Urinary bladder (tissue), 4 donors: ENCODE measurements around the gene CEP250. TPM values are rescaled to one million over a fixed set of nuclear protein-coding genes. Genes with fewer than 3 reads are reported as not detected.

Source experiments
- DNase-seq: peaks from one replicate; pipeline ENCODE4 v3.0.0-alpha.2; 2015; ENCODE audit errors: extremely low spot score
- H3K27ac ChIP-seq: one replicate; pipeline ENCODE4 v1.5.1; 2013; ENCODE audit warnings: low read depth, mild to moderate bottlenecking, moderate library complexity
- H3K36me3 ChIP-seq: one replicate; pipeline ENCODE4 v1.6.1; 2013; ENCODE audit warnings: mild to moderate bottlenecking, moderate library complexity; ENCODE audit not compliant: insufficient read depth
- H3K4me1 ChIP-seq: one replicate; pipeline ENCODE4 v1.6.1; 2013; ENCODE audit warnings: mild to moderate bottlenecking, moderate library complexity; ENCODE audit not compliant: insufficient read depth
- H3K4me3 ChIP-seq: one replicate; pipeline ENCODE4 v1.5.1; 2013; ENCODE audit warnings: low read depth, low read length
- WGBS: extraction: QIAGEN DNeasy Blood & Tissue Kit; methylation state at CpG from one replicate; pipeline ENCODE4 v1.1.7; 2013; 5-methylcytosine and 5-hydroxymethylcytosine counted together
- polyA plus RNA-seq: library from polyadenylated mRNA; stranded (reverse); fragments of 200-250 nt; gene quantifications from one replicate; pipeline ENCODE4 v1.2.3, GENCODE V29; 2013
- total RNA-seq: library from RNA; depleted of rRNA; stranded (reverse); fragments of >200 nt; gene quantifications from one replicate; pipeline ENCODE4 v1.2.3, GENCODE V29; 2014
- donor health status: healthy with polysubstance abuse.
- donor health status: healthy.

CEP250 gene
- total and polyA plus RNA-seq, 2 donors = 15.7 to 18.3 TPM

- peaks cover 5% of the 10 kb centered on the region for H3K36me3 ChIP-seq
- no peak overlapping the region for H3K27ac ChIP-seq
- WGBS = 81% methylated on average over 6 of the region's 6 CpGs
- no peak for DNase-seq
- H3K4me1 ChIP-seq = no peaks in the 10 kb centered on the region
- H3K4me3 ChIP-seq = no peak overlapping the region
Measured at GRCh38 chr20:35490736-35491181, 35.4 kb downstream of the CEP250 start.

- DNase-seq = no peak
- H3K27ac ChIP-seq = no peak overlapping the region
- H3K36me3 ChIP-seq = peaks cover 5% of the 10 kb centered on the region
- WGBS = 97% methylated on average over 5 of the region's 5 CpGs
- no peaks in the 10 kb centered on the region for H3K4me1 ChIP-seq
- H3K4me3 ChIP-seq = no peak overlapping the region
Measured at GRCh38 chr20:35491823-35492222, 36.4 kb downstream of the CEP250 start.

- Histone ChIP-seq H3K27ac (no peak overlapping the region), H3K36me3 (peaks cover 5% of the 10 kb centered on the region), H3K4me1 (no peaks in the 10 kb centered on the region), H3K4me3 (no peak overlapping the region)
- WGBS = 98% methylated on average over 6 of the region's 6 CpGs
- no peak for DNase-seq
Measured at GRCh38 chr20:35492352-35492751, 37.0 kb downstream of the CEP250 start.

- Histone ChIP-seq H3K36me3 (peaks cover 5% of the 10 kb centered on the region), H3K4me3 (no peak overlapping the region), H3K4me1 (no peaks in the 10 kb centered on the region), H3K27ac (no peak overlapping the region)
- 92% methylated on average over 3 of the region's 3 CpGs for WGBS
- no peak for DNase-seq
Measured at GRCh38 chr20:35496481-35496880, 41.1 kb downstream of the CEP250 start.

GRCh38 chr20:35497320-35497719 lies 41.9 kb downstream of the CEP250 start:
- WGBS = 89% methylated on average over 5 of the region's 5 CpGs
- peaks cover 5% of the 10 kb centered on the region for H3K36me3 ChIP-seq
- no peak for DNase-seq
- H3K27ac ChIP-seq = no peak overlapping the region
- H3K4me1 ChIP-seq = no peaks in the 10 kb centered on the region
- H3K4me3 ChIP-seq = no peak overlapping the region

- WGBS = 73% methylated on average over 9 of the region's 9 CpGs
- no peak for DNase-seq
- Histone ChIP-seq H3K4me3 (no peak overlapping the region), H3K36me3 (peaks cover 5% of the 10 kb centered on the region), H3K4me1 (no peaks in the 10 kb centered on the region), H3K27ac (no peak overlapping the region)
Measured at GRCh38 chr20:35497780-35498189, 42.4 kb downstream of the CEP250 start.

GRCh38 chr20:35499271-35499670 lies 43.9 kb downstream of the CEP250 start:
- Histone ChIP-seq H3K27ac (no peak overlapping the region), H3K4me1 (no peaks in the 10 kb centered on the region), H3K4me3 (no peak overlapping the region), H3K36me3 (peaks cover under 1% of the 10 kb centered on the region)
- 96% methylated on average over 1 of the region's 1 CpG for WGBS
- DNase-seq = no peak

- no peak overlapping the region for H3K4me3 ChIP-seq
- no peak for DNase-seq
- no peaks in the 10 kb centered on the region for H3K36me3 ChIP-seq
- no peak overlapping the region for H3K27ac ChIP-seq
- no peaks in the 10 kb centered on the region for H3K4me1 ChIP-seq
- WGBS = 87% methylated on average over 8 of the region's 8 CpGs
Measured at GRCh38 chr20:35502352-35502751, 47.0 kb downstream of the CEP250 start.

- WGBS = 92% methylated on average over 10 of the region's 10 CpGs
- no peaks in the 10 kb centered on the region for H3K36me3 ChIP-seq
Measured at GRCh38 chr20:35503281-35503680, 47.9 kb downstream of the CEP250 start.

GRCh38 chr20:35503841-35504561 lies 48.6 kb downstream of the CEP250 start:
- Histone ChIP-seq H3K36me3 (no peaks in the 10 kb centered on the region), H3K4me3 (no peak overlapping the region), H3K27ac (no peak overlapping the region), H3K4me1 (no peaks in the 10 kb centered on the region)
- DNase-seq = no peak
- WGBS = 69% methylated on average over 16 of the region's 16 CpGs

More at GRCh38 chr20:35503281-35503680, 47.9 kb downstream of the CEP250 start:
- no peak for DNase-seq
- Histone ChIP-seq H3K27ac (no peak overlapping the region), H3K4me1 (no peaks in the 10 kb centered on the region), H3K4me3 (no peak overlapping the region)

- DNase-seq = no peak
- Histone ChIP-seq H3K4me3 (no peak overlapping the region), H3K4me1 (no peaks in the 10 kb centered on the region), H3K36me3 (peaks cover 1% of the 10 kb centered on the region), H3K27ac (no peak overlapping the region)
- WGBS = 92% methylated on average over 5 of the region's 5 CpGs
Measured at GRCh38 chr20:35504751-35505150, 49.4 kb downstream of the CEP250 start.

- Histone ChIP-seq H3K27ac (no peak overlapping the region), H3K36me3 (peaks cover 3% of the 10 kb centered on the region), H3K4me1 (no peaks in the 10 kb centered on the region), H3K4me3 (no peak overlapping the region)
- WGBS = 87% methylated on average over 3 of the region's 3 CpGs
- no peak for DNase-seq
Measured at GRCh38 chr20:35506179-35506578, 50.8 kb downstream of the CEP250 start.

- peaks cover 3% of the 10 kb centered on the region for H3K36me3 ChIP-seq
- no peak for DNase-seq
- H3K4me1 ChIP-seq = no peaks in the 10 kb centered on the region
- WGBS = 88% methylated on average over 6 of the region's 6 CpGs
- H3K27ac ChIP-seq = no peak overlapping the region
- no peak overlapping the region for H3K4me3 ChIP-seq
Measured at GRCh38 chr20:35506872-35507638, 51.7 kb downstream of the CEP250 start.
